Activated CD4-positive, alpha-beta T cell treated with anti-CD3 and anti-CD28 coated beads, Interleukin-2, amount 10 ng/mL, durations not matched to agents 7 days and 5 days (primary cell): Measurements from ENCODE around the gene SOCS2. TPM values are rescaled to one million over a fixed set of nuclear protein-coding genes. Genes with fewer than 3 reads are reported as not detected.
"Not testable (repeated sequence)": the region's sequence is repeated elsewhere in the genome, so short reads cannot be mapped to it uniquely, and the experiment has no call there.

ENCODE experiments used
- CTCF ChIA-PET: fragments of 350-600 bp; sonication (Branson Sonifier 250); formaldehyde crosslinking; loops from one replicate; lab custom pipeline; 2021; ENCODE audit warnings: antibody characterized with exemption; lab: Charles Lee
- POLR2A ChIA-PET: fragments of 350-600 bp; sonication (Branson Sonifier 250); formaldehyde crosslinking; loops from one replicate; lab custom pipeline; 2021; ENCODE audit warnings: antibody characterized with exemption; lab: Charles Lee
- DNase-seq: peaks from one replicate; pipeline ENCODE4 v3.0.0-alpha.2; 2020
- H3K27ac Mint-ChIP-seq: one replicate; pipeline ENCODE4 v1.8.0; 2021; ENCODE audit warnings: mild to moderate bottlenecking, moderate library complexity, mixed read lengths
- H3K27me3 Mint-ChIP-seq: one replicate; pipeline ENCODE4 v1.8.0; 2021; ENCODE audit warnings: mixed read lengths
- H3K36me3 Mint-ChIP-seq: one replicate; pipeline ENCODE4 v1.8.0; 2021; ENCODE audit warnings: low read depth, mixed read lengths
- H3K4me1 Mint-ChIP-seq: one replicate; pipeline ENCODE4 v1.8.0; 2021; ENCODE audit warnings: mixed read lengths
- H3K4me3 Mint-ChIP-seq: one replicate; pipeline ENCODE4 v1.8.0; 2021; ENCODE audit warnings: mild to moderate bottlenecking, moderate library complexity, mixed read lengths
- H3K9me3 Mint-ChIP-seq: one replicate; pipeline ENCODE4 v1.8.0; 2021; ENCODE audit warnings: mixed read lengths
- total RNA-seq, 2 experiments: library from RNA; stranded (reverse); gene quantifications; one replicate each; pipeline ENCODE4 v1.2.3, GENCODE V29; 2021

The SOCS2 gene
- total RNA-seq, 2 experiments from 2014 or later: 28.0 to 31.6 TPM

DNA sequence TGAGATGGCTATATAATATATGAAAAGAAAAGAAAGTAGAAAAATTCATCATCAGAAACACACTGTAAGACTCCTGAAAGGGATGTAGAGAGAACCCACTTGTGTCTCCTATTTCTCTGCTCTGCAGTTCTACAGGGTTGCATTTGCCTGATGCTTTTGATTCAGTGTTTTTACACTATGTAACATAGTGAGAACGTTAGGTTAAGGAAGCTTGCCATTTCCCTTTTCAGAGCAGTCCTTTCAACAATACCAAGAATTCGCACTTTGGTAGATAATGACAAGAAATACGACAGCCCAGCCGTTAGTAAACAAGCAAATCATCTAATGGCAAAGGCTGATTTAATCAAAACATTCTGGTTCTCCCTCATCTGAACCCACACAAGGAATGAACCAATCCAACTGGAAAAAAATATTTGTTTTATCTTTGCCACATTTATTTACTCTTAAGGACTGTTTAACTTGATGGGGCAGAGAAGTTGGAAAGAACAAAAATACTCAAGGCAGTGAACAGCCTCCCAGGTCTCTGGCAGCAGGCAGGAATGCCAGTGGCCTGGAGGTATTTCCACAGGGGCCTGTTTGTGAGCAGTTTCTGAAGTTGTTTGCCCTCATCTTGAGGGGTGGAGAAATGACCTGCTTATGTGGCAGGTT lies 30.8 kb upstream of the SOCS2 start:
- peaks cover 23% of the 10 kb centered on the region for H3K36me3 Mint-ChIP-seq
- no peak overlapping the region for H3K4me3 Mint-ChIP-seq
- peaks cover 35% of the 10 kb centered on the region for H3K4me1 Mint-ChIP-seq
- no peaks in the 10 kb centered on the region for H3K9me3 Mint-ChIP-seq
- no peak for DNase-seq
- POLR2A ChIA-PET: no interaction called here
- peak overlapping the region; percentile 57 for H3K27ac Mint-ChIP-seq
- no peaks in the 10 kb centered on the region for H3K27me3 Mint-ChIP-seq
- CTCF ChIA-PET: interaction anchor here (0.6 to 1.1 kb wide), 4 partner anchors 11 to 475 kb away, joined by 3 to 4 read pairs (median 4); no protein-coding TSS in a partner anchor

DNA sequence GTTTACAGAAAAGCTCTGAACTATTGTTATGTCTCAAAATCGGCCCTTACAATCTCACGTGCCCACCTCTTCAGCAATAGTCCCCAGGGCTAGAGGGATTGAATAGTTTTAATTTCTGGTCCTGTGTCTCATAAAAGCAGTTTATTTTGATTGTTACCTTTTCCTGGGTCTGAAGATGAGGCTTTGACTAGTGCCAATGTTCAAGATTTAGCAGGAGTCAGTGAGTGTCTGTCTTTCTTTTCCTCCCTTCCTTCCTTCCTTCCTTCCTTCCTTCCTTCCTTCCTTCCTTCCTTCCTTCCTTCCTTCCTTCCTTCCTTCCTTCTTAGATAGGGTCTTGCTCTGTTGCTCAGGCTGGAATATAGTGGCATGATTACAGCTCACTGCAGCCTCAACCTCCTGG lies 24.7 kb upstream of the SOCS2 start:
- Mint-ChIP-seq H3K27ac (no peak overlapping the region), H3K4me1 (peaks cover 10% of the 10 kb centered on the region), H3K27me3 (peaks cover 4% of the 10 kb centered on the region), H3K9me3 (no peaks in the 10 kb centered on the region), H3K36me3 (peaks cover 14% of the 10 kb centered on the region), H3K4me3 (no peak overlapping the region)
- ChIA-PET POLR2A (interaction anchor here (0.7 kb wide), 1 partner anchor 34 kb away, joined by 4 read pairs; no protein-coding TSS in a partner anchor), CTCF (no interaction called here)
- no peak for DNase-seq

DNA sequence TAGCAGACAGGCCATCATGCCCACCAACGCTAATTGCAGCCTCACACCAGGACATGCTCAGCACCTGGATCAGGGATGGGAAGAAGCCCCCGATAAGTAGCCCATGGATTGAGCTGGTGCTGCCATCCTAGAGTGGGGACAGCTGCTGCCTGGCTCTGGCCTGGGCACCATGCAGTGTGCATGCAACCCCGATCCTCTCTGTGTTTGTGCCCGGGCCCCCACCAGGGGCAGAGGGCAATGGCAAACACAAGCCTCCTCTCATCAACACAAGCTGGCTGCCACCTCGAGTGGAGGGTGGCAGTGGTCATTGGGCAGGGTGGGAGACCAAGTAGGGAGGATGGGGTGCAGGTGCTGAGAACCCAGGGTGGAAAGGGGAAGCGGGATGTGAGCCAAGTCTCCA lies 23.3 kb upstream of the SOCS2 start:
- peaks cover 4% of the 10 kb centered on the region for H3K27me3 Mint-ChIP-seq
- DNase-seq: no peak
- H3K9me3 Mint-ChIP-seq: no peaks in the 10 kb centered on the region
- ChIA-PET POLR2A (no interaction called here), CTCF (no interaction called here)
- no peak overlapping the region for H3K4me3 Mint-ChIP-seq
- peaks cover 6% of the 10 kb centered on the region for H3K36me3 Mint-ChIP-seq
- H3K4me1 Mint-ChIP-seq: peaks cover 7% of the 10 kb centered on the region
- H3K27ac Mint-ChIP-seq: peak overlapping the region; percentile 46

DNA sequence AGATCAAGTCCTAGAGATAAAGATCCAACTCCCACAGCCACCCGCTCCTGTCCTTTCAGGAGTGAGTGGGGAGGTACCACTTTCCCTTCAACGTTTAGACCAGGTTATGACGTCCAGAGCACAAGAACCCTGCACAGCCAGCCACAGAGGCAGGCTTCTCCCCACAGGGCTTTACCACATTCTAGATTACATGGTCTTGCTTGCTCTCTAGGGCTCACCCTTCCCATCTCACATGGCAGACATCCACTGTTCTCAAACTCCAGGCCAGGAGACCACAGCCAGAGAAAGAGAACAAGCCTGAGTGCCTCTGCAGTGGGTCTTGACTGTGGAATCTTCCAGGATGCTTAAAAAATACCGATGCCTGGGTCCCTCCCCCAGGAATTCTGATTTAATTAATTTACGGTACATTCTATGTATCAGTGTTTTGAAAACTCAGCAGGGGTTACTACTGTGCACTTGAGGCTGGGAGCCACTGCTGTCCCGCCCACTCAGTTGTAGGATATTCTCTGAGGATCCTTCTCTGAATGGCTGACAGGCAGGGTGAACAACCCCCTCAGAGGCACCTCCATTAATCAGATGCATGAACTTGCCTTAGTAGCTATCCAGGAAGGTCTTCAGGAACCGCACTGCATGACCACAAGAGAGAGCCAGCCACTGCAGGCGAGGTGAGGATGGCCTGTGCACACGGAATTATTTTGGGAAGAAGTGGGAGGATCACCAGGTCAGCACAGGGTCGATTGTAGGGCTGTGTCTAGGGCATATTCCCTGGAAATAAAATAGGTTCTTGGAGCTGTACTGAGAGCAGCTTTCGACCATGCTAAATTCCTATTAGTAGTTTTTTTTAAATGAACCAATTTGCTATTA lies 21.5 kb upstream of the SOCS2 start:
- ChIA-PET CTCF (interaction anchor here (1.1 kb wide), 1 partner anchor 18 kb away, joined by 5 read pairs; no protein-coding TSS in a partner anchor), POLR2A (no interaction called here)
- H3K27me3 Mint-ChIP-seq: peaks cover 4% of the 10 kb centered on the region

DNA sequence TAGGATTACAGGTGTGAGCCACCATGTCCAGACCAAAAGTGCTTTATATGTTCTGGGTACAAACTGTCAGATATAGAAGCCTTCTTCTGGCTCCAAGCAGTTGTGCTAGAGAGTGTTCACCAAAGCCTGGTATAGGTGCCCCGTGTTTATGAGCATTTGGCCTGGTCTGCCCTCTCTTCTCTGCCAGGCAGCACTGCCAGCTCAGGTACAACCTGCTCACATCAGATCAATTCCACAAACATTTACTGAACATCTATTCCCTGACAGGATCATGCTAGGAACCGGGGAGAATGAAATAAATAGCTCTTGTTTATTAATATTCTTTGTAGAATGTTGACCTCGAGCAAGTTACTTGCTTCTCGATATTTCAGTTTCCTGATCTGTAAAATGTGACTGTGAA lies 20.0 kb upstream of the SOCS2 start:
- H3K36me3 Mint-ChIP-seq: peaks cover 2% of the 10 kb centered on the region
- H3K27me3 Mint-ChIP-seq: peaks cover 4% of the 10 kb centered on the region

More for the DNA sequence above, 21.5 kb upstream of the SOCS2 start:
- no peak for DNase-seq
- Mint-ChIP-seq H3K36me3 (no peaks in the 10 kb centered on the region), H3K4me1 (no peaks in the 10 kb centered on the region), H3K27ac (no peak overlapping the region), H3K9me3 (no peaks in the 10 kb centered on the region), H3K4me3 (no peak overlapping the region)

DNA sequence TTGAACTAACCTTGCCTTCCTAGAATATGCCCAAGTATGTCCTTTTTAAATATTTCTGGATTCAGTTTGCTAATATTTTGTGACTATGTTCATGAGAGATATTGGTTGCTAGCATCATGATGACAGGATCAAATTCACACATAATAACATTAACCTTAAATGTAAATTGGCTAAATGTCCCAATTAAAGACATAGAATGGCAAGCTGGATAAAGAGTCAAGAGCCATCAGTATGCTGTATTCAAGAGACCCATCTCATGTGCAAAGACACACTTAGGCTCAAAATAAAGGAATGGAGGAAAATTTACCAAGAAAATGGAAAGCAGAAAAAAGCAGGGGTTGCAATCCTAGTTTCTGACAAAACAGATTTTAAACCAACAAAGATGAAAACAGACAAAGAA lies 14.6 kb upstream of the SOCS2 start:
- DNase-seq, H3K4me1 Mint-ChIP-seq, H3K27me3 Mint-ChIP-seq, H3K27ac Mint-ChIP-seq, H3K4me3 Mint-ChIP-seq, CTCF ChIA-PET, POLR2A ChIA-PET: not testable (repeated sequence)
- H3K36me3 Mint-ChIP-seq: peaks cover 29% of the 10 kb centered on the region
- peaks cover 21% of the 10 kb centered on the region for H3K9me3 Mint-ChIP-seq

More for the DNA sequence above, 20.0 kb upstream of the SOCS2 start:
- ChIA-PET POLR2A (no interaction called here), CTCF (interaction anchor here (1.3 kb wide), 1 partner anchor 10 kb away, joined by 3 read pairs; no protein-coding TSS in a partner anchor)
- no peak overlapping the region for H3K27ac Mint-ChIP-seq
- no peak for DNase-seq
- no peaks in the 10 kb centered on the region for H3K9me3 Mint-ChIP-seq
- no peak overlapping the region for H3K4me3 Mint-ChIP-seq
- H3K4me1 Mint-ChIP-seq: no peaks in the 10 kb centered on the region

DNA sequence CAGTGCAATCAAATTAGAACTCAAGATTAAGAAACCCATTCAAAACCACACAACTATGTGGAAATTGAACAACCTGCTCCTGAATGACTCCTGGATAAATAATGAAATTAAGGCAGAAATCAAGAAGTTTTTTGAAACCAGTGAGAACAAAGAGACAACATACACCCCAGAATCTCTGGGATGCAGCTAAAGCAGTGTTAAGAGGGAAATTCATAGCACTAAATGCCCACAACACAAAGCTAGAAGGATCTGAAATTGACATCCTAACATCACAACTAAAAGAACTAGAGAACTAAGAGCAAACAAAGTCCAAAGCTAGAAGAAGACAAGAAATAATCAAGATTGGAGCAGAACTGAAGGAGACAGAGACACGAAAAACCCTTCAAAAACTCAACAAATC lies 13.8 kb upstream of the SOCS2 start:
- H3K4me1 Mint-ChIP-seq, DNase-seq, H3K27ac Mint-ChIP-seq, H3K27me3 Mint-ChIP-seq, POLR2A ChIA-PET, H3K4me3 Mint-ChIP-seq: not testable (repeated sequence)
- peaks cover 29% of the 10 kb centered on the region for H3K36me3 Mint-ChIP-seq
- peaks cover 21% of the 10 kb centered on the region for H3K9me3 Mint-ChIP-seq
- CTCF ChIA-PET: interaction anchor here (0.6 kb wide), 1 partner anchor 178 kb away, joined by 3 read pairs; no protein-coding TSS in a partner anchor

DNA sequence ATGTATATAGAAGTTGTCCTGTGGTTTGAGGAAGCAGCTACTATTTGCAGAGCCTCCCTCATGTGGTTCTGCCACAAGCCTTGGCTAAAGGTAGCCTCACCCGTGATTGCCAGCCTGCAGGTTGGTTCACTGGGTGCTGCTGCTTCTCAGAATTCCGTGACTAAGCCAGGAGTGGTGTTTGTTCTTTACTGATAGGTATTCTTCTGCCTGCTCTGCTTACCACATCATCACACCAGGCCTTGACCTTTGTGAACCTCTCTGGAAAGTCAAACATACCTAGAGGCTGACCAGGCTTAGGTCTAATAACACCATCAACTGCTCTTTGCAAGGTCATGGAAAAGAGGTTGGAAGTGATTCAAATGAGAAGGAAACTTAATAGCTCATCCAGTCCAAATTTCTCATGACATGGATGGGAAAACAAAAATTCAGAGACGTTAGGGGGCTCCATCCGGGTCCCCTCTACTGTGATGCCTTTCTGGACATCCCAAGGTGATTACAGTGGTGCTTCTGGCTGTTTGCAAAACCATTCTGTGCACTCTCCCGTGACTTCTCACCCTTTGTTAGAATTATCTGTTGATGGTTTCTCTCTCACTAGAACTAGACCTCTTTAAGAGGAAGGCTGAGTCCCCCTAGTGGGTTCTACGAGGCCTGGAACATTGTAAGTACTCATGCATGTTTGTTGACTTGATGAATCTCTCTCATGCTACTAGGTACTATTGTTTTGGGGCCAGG lies 8.5 kb upstream of the SOCS2 start:
- ChIA-PET POLR2A (no interaction called here), CTCF (interaction anchor here (0.6 to 1.6 kb wide), 2 partner anchors 21 to 26 kb away, joined by 3 read pairs; no protein-coding TSS in a partner anchor)
- H3K4me3 Mint-ChIP-seq: no peak overlapping the region
- no peak for DNase-seq
- H3K36me3 Mint-ChIP-seq: peaks cover 31% of the 10 kb centered on the region
- H3K27me3 Mint-ChIP-seq: peaks cover 4% of the 10 kb centered on the region
- H3K4me1 Mint-ChIP-seq: peaks cover 7% of the 10 kb centered on the region
- H3K9me3 Mint-ChIP-seq: peaks cover 10% of the 10 kb centered on the region
- H3K27ac Mint-ChIP-seq: no peak overlapping the region

DNA sequence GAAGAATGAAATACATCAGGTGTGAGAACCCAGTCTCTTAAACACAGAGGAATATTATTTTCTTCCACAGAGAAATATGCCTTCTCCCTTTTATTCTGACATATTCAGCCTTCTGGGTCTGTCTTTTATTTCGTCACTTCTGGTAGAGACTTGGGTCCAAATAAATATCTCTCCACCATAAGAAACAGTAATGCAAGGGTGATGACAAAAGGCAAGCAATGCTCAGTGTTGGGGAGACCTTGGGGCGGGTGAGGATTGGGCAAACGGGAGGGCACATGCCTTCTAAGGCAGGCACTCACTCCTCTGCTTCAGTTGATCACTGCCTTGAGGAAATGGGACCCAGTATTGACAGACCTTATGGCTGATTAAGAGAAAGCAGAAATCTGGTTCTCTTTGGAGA lies 6.7 kb upstream of the SOCS2 start:
- H3K4me3 Mint-ChIP-seq: no peak overlapping the region
- H3K36me3 Mint-ChIP-seq: peaks cover 17% of the 10 kb centered on the region
- peaks cover 4% of the 10 kb centered on the region for H3K27me3 Mint-ChIP-seq
- no peak for DNase-seq
- ChIA-PET CTCF (no interaction called here), POLR2A (no interaction called here)
- H3K4me1 Mint-ChIP-seq: peaks cover 13% of the 10 kb centered on the region
- H3K9me3 Mint-ChIP-seq: peaks cover 3% of the 10 kb centered on the region
- H3K27ac Mint-ChIP-seq: no peak overlapping the region

DNA sequence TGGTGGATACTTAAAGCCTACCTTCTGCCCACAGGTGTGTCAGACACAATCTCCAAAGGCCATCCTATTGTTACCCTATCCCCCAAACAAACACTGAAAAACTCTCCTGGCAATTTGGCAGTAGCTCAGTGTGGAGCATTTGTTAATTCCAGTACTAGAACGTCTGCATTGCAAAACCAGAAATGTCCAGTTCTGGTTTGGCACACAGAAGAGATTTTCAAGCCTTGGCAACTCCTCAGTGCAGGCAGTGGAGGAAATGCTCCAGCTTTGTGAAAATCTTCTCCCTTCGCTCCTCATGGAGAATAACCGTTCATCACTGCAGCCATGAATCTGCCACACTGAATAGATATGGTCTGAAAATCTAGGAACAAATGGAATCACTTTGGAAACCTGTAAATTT lies 5.3 kb upstream of the SOCS2 start:
- peaks cover 15% of the 10 kb centered on the region for H3K36me3 Mint-ChIP-seq
- H3K9me3 Mint-ChIP-seq: no peaks in the 10 kb centered on the region
- peaks cover 14% of the 10 kb centered on the region for H3K4me1 Mint-ChIP-seq
- POLR2A ChIA-PET: interaction anchor here (0.6 kb wide), 1 partner anchor 129 kb away, joined by 3 read pairs; no protein-coding TSS in a partner anchor
- H3K4me3 Mint-ChIP-seq: no peak overlapping the region
- CTCF ChIA-PET: interaction anchor here (0.6 to 0.8 kb wide), 2 partner anchors 20 to 535 kb away, joined by 4 to 6 read pairs; no protein-coding TSS in a partner anchor
- peaks cover 2% of the 10 kb centered on the region for H3K27me3 Mint-ChIP-seq
- no peak overlapping the region for H3K27ac Mint-ChIP-seq
- no peak for DNase-seq

DNA sequence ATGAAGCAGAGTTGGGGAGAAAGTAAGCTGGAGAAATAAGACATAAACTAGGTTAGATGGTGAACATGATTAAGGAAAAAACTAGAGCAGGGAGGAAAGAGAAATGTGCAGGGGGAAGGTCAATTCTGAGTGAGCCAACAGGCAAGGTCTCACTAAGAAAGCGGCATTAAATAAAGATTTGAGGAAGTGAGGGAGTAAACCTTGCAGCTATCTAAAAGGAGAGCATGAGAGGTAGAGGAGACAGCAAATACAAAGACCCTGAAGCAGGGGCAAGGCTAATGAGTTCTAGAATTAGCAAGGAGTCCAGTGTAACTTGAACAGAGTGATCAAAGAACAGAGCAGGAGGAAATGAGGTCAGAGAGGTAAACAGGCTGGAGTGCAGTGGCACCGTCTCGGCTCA lies 4.4 kb upstream of the SOCS2 start:
- no peak overlapping the region for H3K27ac Mint-ChIP-seq
- no peak overlapping the region for H3K4me3 Mint-ChIP-seq
- H3K4me1 Mint-ChIP-seq: peaks cover 23% of the 10 kb centered on the region
- H3K36me3 Mint-ChIP-seq: peaks cover 23% of the 10 kb centered on the region
- POLR2A ChIA-PET: no interaction called here
- no peaks in the 10 kb centered on the region for H3K9me3 Mint-ChIP-seq
- DNase-seq: no peak
- H3K27me3 Mint-ChIP-seq: peaks cover 10% of the 10 kb centered on the region
- CTCF ChIA-PET: interaction anchor here (0.6 to 2.0 kb wide), 4 partner anchors 19 to 534 kb away, joined by 3 to 13 read pairs (median 4); no protein-coding TSS in a partner anchor

DNA sequence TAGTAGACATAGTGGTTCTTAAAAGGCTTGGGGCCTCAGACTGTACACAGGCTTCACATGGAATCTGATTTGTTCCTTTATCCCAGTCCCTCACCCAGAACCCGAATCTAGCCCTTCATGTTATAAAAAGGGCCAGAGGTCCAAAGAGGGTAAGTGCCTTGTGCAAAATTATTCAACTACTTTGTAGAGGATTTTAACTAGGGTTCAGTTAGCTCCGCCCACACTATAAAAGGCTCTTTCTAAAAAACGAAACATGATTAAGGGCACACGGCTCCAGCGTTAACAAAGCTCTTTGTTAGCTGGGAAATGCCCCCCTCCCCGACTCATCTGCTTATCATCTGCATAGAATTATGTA lies 3.2 kb upstream of the SOCS2 start:
- no peak for DNase-seq
- no peaks in the 10 kb centered on the region for H3K9me3 Mint-ChIP-seq
- peak overlapping the region; percentile 88 for H3K4me3 Mint-ChIP-seq
- peak overlapping the region; percentile 92 for H3K27ac Mint-ChIP-seq
- peaks cover 29% of the 10 kb centered on the region for H3K4me1 Mint-ChIP-seq
- POLR2A ChIA-PET: interaction anchor here (0.7 kb wide), 1 partner anchor 555 kb away, joined by 4 read pairs; no protein-coding TSS in a partner anchor
- H3K36me3 Mint-ChIP-seq: peaks cover 30% of the 10 kb centered on the region
- H3K27me3 Mint-ChIP-seq: peaks cover 16% of the 10 kb centered on the region
- CTCF ChIA-PET: interaction anchor here (0.6 to 2.0 kb wide), 16 partner anchors 13 to 538 kb away, joined by 3 to 13 read pairs (median 4); no protein-coding TSS in a partner anchor
